GM23248 (cell line): ENCODE measurements around the gene ARHGEF28. TPM values are rescaled to one million over a fixed set of nuclear protein-coding genes. Genes with fewer than 3 reads are reported as not detected.

Experiments used
- DNase-seq: peaks from one replicate; pipeline ENCODE4 v3.0.0-alpha.2; 2015
- H2AFZ ChIP-seq: fragments of 200-600 bp; sonication (generic); 2 replicates; pipeline ENCODE4 v1.6.1; 2016; ENCODE audit warnings: antibody characterized with exemption
- H3F3A ChIP-seq: fragments of 200-600 bp; sonication (generic); 2 replicates; pipeline ENCODE4 v1.6.1; 2016; ENCODE audit warnings: mild to moderate bottlenecking, antibody characterized with exemption, mixed run types; ENCODE audit not compliant: insufficient read depth
- H3K27ac ChIP-seq: fragments of 200-600 bp; sonication (generic); 2 replicates; pipeline ENCODE4 v1.5.1; 2016; ENCODE audit warnings: mild to moderate bottlenecking
- H3K27me3 ChIP-seq: fragments of 200-600 bp; sonication (generic); replicated peaks from 2 replicates; pipeline ENCODE4 v1.6.1; 2016; ENCODE audit warnings: mild to moderate bottlenecking; ENCODE audit not compliant: insufficient read depth
- H3K36me3 ChIP-seq: fragments of 200-600 bp; sonication (generic); 2 replicates; pipeline ENCODE4 v1.6.1; 2016; ENCODE audit warnings: low read depth, mild to moderate bottlenecking
- H3K4me1 ChIP-seq: fragments of 200-600 bp; sonication (generic); 2 replicates; pipeline ENCODE4 v1.6.1; 2016; ENCODE audit warnings: mild to moderate bottlenecking; ENCODE audit not compliant: insufficient read depth
- H3K4me2 ChIP-seq: fragments of 200-600 bp; sonication (generic); one replicate; pipeline ENCODE4 v1.6.1; 2016; ENCODE audit warnings: mild to moderate bottlenecking; ENCODE audit not compliant: unreplicated experiment
- H3K4me3 ChIP-seq: fragments of 200-600 bp; sonication (generic); 2 replicates; pipeline ENCODE4 v1.5.1; 2016; ENCODE audit warnings: mild to moderate bottlenecking
- H3K79me2 ChIP-seq: fragments of 200-600 bp; sonication (generic); 2 replicates; pipeline ENCODE4 v1.6.1; 2016; ENCODE audit warnings: mild to moderate bottlenecking; ENCODE audit not compliant: insufficient read depth
- H3K9ac ChIP-seq: fragments of 200-600 bp; sonication (generic); 2 replicates; pipeline ENCODE4 v1.6.1; 2016; ENCODE audit warnings: mild to moderate bottlenecking
- H3K9me2 ChIP-seq: fragments of 200-600 bp; sonication (generic); 2 replicates; pipeline ENCODE4 v1.6.1; 2016; ENCODE audit warnings: mixed run types, mild to moderate bottlenecking, moderate library complexity; ENCODE audit not compliant: insufficient read depth
- H3K9me3 ChIP-seq: fragments of 200-600 bp; sonication (generic); one replicate; pipeline ENCODE4 v1.6.1; 2017; ENCODE audit warnings: low read depth
- H4K20me1 ChIP-seq: fragments of 200-600 bp; sonication (generic); 2 replicates; pipeline ENCODE4 v1.6.0; 2016; ENCODE audit not compliant: insufficient read depth
- EZH2 ChIP-seq: fragments of 200-600 bp; sonication (generic); IDR thresholded peaks from 2 replicates; pipeline ENCODE4 v1.6.1; 2018; ENCODE audit warnings: antibody characterized with exemption, mild to moderate bottlenecking; ENCODE audit not compliant: insufficient read depth, poor library complexity, severe bottlenecking
- EZH2phosphoT487 ChIP-seq: fragments of 200-600 bp; sonication (generic); IDR thresholded peaks from 2 replicates; pipeline ENCODE4 v1.6.1; 2018; ENCODE audit warnings: antibody characterized with exemption, moderate library complexity, mild to moderate bottlenecking, low read depth; ENCODE audit not compliant: insufficient read depth
- WGBS, 2 experiments: methylation state at CpG; one replicate each; pipeline ENCODE4 v1.1.6; 2015 to 2017; ENCODE audit warnings: low lambda C conversion rate in 2 of 2, low coverage in 1 of 2; ENCODE audit errors: missing lambda C conversion rate in 2 of 2; 5-methylcytosine and 5-hydroxymethylcytosine counted together
- in situ Hi-C: fragments of 300-500 bp; cut with MboI; formaldehyde crosslinking; loops from 2 replicates; pipeline ENCODE4 v1.15.0; 2020
- polyA plus RNA-seq: library from polyadenylated mRNA; unstranded; fragments of >200 nt; fragmentation: Nextera tagmentation; extraction: Ambion mirVana; gene quantifications from 2 replicates; pipeline ENCODE4 v1.2.1, GENCODE V29; 2016
- total RNA-seq: library from RNA; depleted of rRNA; stranded (reverse); fragments of >200 nt; shearing (Covaris generic); gene quantifications from 2 replicates; pipeline ENCODE4 v1.2.3, GENCODE V29; 2014

ARHGEF28 gene
- total and polyA plus RNA-seq, 2 experiments from 2014 or later: 5.0 to 9.6 TPM

GRCh38 chr5:73938280-73938937, 312.4 kb downstream of the ARHGEF28 start:
- Histone ChIP-seq H3K27ac (peak overlapping the region; percentile 93), H3K4me1 (peaks cover 19% of the 10 kb centered on the region), H3K36me3 (no peaks in the 10 kb centered on the region), H3K27me3 (no peaks in the 10 kb centered on the region), H3F3A (peaks cover 28% of the 10 kb centered on the region), H3K4me2 (peak overlapping the region; percentile 79), H2AFZ (peak overlapping the region; percentile 61), H3K9ac (peak overlapping the region; percentile 73), H3K79me2 (no peaks in the 10 kb centered on the region), H3K9me2 (no peaks in the 10 kb centered on the region), H3K4me3 (peak overlapping the region; percentile 53), H4K20me1 (no peaks in the 10 kb centered on the region), H3K9me3 (no peaks in the 10 kb centered on the region)
- TF ChIP-seq EZH2phosphoT487: no peak
- TF ChIP-seq EZH2: no peak
- 1 to 2% methylated on average over 5 of the region's 5 CpGs for WGBS, 2 experiments
- in situ Hi-C loops: no loop called here
- peak; percentile 95 for DNase-seq

GRCh38 chr5:73938938-73939320, 312.9 kb downstream of the ARHGEF28 start:
- peak overlapping the region; percentile 73 for H3K9ac ChIP-seq
- WGBS, 2 experiments: 33 to 36% methylated on average over 5 of the region's 5 CpGs
- DNase-seq: peak; percentile 82
- no peaks in the 10 kb centered on the region for H3K27me3 ChIP-seq
- peaks cover 19% of the 10 kb centered on the region for H3K4me1 ChIP-seq
- H3K9me3 ChIP-seq: no peaks in the 10 kb centered on the region
- no peaks in the 10 kb centered on the region for H3K9me2 ChIP-seq
- peak overlapping the region; percentile 61 for H2AFZ ChIP-seq
- TF ChIP-seq EZH2phosphoT487: no peak
- no peak for TF ChIP-seq EZH2
- H3K4me3 ChIP-seq: peak overlapping the region; percentile 53
- H3F3A ChIP-seq: peaks cover 28% of the 10 kb centered on the region
- no peaks in the 10 kb centered on the region for H3K36me3 ChIP-seq
- peak overlapping the region; percentile 93 for H3K27ac ChIP-seq
- H3K4me2 ChIP-seq: peak overlapping the region; percentile 79
- no peaks in the 10 kb centered on the region for H3K79me2 ChIP-seq
- in situ Hi-C loops: no loop called here
- no peaks in the 10 kb centered on the region for H4K20me1 ChIP-seq

- H3K4me3 ChIP-seq: no peak overlapping the region
- H3K4me2 ChIP-seq: peak overlapping the region; percentile 79
- H3K27ac ChIP-seq: peak overlapping the region; percentile 93
- H3K9me3 ChIP-seq: no peaks in the 10 kb centered on the region
- H3K4me1 ChIP-seq: peaks cover 19% of the 10 kb centered on the region
- H3K27me3 ChIP-seq: no peaks in the 10 kb centered on the region
- no peaks in the 10 kb centered on the region for H3K79me2 ChIP-seq
- no peak for DNase-seq
- no peaks in the 10 kb centered on the region for H4K20me1 ChIP-seq
- TF ChIP-seq EZH2: no peak
- no peak for TF ChIP-seq EZH2phosphoT487
- peak overlapping the region; percentile 61; the same call in 1 of the 2 replicates for H2AFZ ChIP-seq
- H3K9ac ChIP-seq: peak overlapping the region; percentile 73; the same call in 1 of the 2 replicates
- peaks cover 28% of the 10 kb centered on the region for H3F3A ChIP-seq
- no peaks in the 10 kb centered on the region for H3K9me2 ChIP-seq
- no peaks in the 10 kb centered on the region for H3K36me3 ChIP-seq
- in situ Hi-C loops: no loop called here
- WGBS, 2 experiments: 81 to 88% methylated on average over 3 of the region's 3 CpGs
Measured at GRCh38 chr5:73939557-73939956, 313.6 kb downstream of the ARHGEF28 start.

- Histone ChIP-seq H4K20me1 (no peaks in the 10 kb centered on the region), H3K27me3 (no peaks in the 10 kb centered on the region), H3K4me3 (no peak overlapping the region), H3K79me2 (no peaks in the 10 kb centered on the region), H3K27ac (no peak overlapping the region), H3F3A (peaks cover 28% of the 10 kb centered on the region), H3K36me3 (no peaks in the 10 kb centered on the region), H2AFZ (no peak overlapping the region), H3K9me3 (no peaks in the 10 kb centered on the region), H3K9me2 (no peaks in the 10 kb centered on the region), H3K4me1 (peaks cover 19% of the 10 kb centered on the region), H3K9ac (no peak overlapping the region), H3K4me2 (no peak overlapping the region)
- in situ Hi-C loops: no loop called here
- peak; percentile 59 for DNase-seq
- TF ChIP-seq EZH2phosphoT487: no peak
- no peak for TF ChIP-seq EZH2
Measured at GRCh38 chr5:73940026-73940425, 314.0 kb downstream of the ARHGEF28 start.
